ENCODE data around the gene DAGLA. TPM values are rescaled to one million over a fixed set of nuclear protein-coding genes. Genes with fewer than 3 reads are reported as not detected.

The DAGLA gene
- total and polyA plus RNA-seq, 2 donors (not counting 3 experiments of a cell fraction or from before 2014, with no cell fraction given), result 2.5 to 4.7 TPM

- Histone ChIP-seq H3K79me2 (ENCODE audit: control insufficient read depth, insufficient read depth, low read length) (no peaks in the 10 kb centered on the region), H3K9me1 (replicated peaks; ENCODE audit: control insufficient read depth, extremely low read depth, insufficient read depth, low read length) (no peaks in the 10 kb centered on the region), H3K36me3 (ENCODE audit: control insufficient read depth in 2 of 2, extremely low read depth in 1 of 2, insufficient read depth in 2 of 2, low read length in 2 of 2) (no peaks in the 10 kb centered on the region), H4K20me1 (replicated peaks; ENCODE audit: control insufficient read depth, extremely low read depth, insufficient read depth, low read length) (no peaks in the 10 kb centered on the region), H2AFZ (ENCODE audit: low read depth, low read length) (no peak overlapping the region), H3K27me3 (ENCODE audit: control insufficient read depth in 2 of 2, insufficient read depth in 2 of 2, low read length in 2 of 2) (no peaks in the 10 kb centered on the region), H3K27ac (ENCODE audit: insufficient read depth, low read depth, low read length) (no peak overlapping the region), H3K9ac (replicated peaks; ENCODE audit: extremely low read depth, insufficient read depth, low read length) (no peak overlapping the region), H3K4me1 (ENCODE audit: control insufficient read depth, extremely low read depth, insufficient read depth, low read length) (no peaks in the 10 kb centered on the region), H3K4me2 (ENCODE audit: insufficient read depth, low read length) (no peak overlapping the region), H3K9me3 (replicated peaks; ENCODE audit: control insufficient read depth, insufficient read depth, low read length) (no peaks in the 10 kb centered on the region), H3K4me3 (replicated peaks in 1 of 3; ENCODE audit: insufficient read depth in 1 of 3, low read depth in 1 of 3, low read length in 3 of 3) (no peak overlapping the region)
- intact Hi-C loops (cut with micrococcal nuclease) (no loop called here), dilution Hi-C loops (cut with MboI; ENCODE audit: extremely low pct_ligation_motif_present, low sequenced_read_pairs) (no loop called here)
- TF ChIP-seq POLR2A (IDR thresholded peaks at IDR 0.05; ENCODE audit: low read depth, low read length) (no peak), GATA2 (IDR thresholded peaks at IDR 0.05; ENCODE audit: insufficient read depth, insufficient read length, low read depth, low read length) (no peak)
- no peak for DNase-seq (ENCODE audit: low read depth, low spot score)
- ChIA-PET POLR2A (no interaction called here), CTCF (interaction anchor here (0.6 to 2.7 kb wide), 5 partner anchors 9 to 24 kb away, joined by 3 to 12 read pairs (median 3); no protein-coding TSS in a partner anchor)
- no TSS peak for BruUV-seq (replicated peaks)
- no peak for FAIRE-seq
Observed at GRCh38 chr11:61709572-61709971, 29.4 kb downstream of the DAGLA start.

- Histone ChIP-seq H3K27me3 (ENCODE audit: control insufficient read depth in 2 of 2, insufficient read depth in 2 of 2, low read length in 2 of 2) (no peaks in the 10 kb centered on the region), H3K27ac (ENCODE audit: insufficient read depth, low read depth, low read length) (no peak overlapping the region), H2AFZ (ENCODE audit: low read depth, low read length) (no peak overlapping the region), H3K4me3 (replicated peaks in 1 of 3; ENCODE audit: insufficient read depth in 1 of 3, low read depth in 1 of 3, low read length in 3 of 3) (no peak overlapping the region), H3K9me1 (replicated peaks; ENCODE audit: control insufficient read depth, extremely low read depth, insufficient read depth, low read length) (no peaks in the 10 kb centered on the region), H3K4me2 (ENCODE audit: insufficient read depth, low read length) (no peak overlapping the region), H3K9me3 (replicated peaks; ENCODE audit: control insufficient read depth, insufficient read depth, low read length) (no peaks in the 10 kb centered on the region), H3K36me3 (ENCODE audit: control insufficient read depth in 2 of 2, extremely low read depth in 1 of 2, insufficient read depth in 2 of 2, low read length in 2 of 2) (no peaks in the 10 kb centered on the region), H3K4me1 (ENCODE audit: control insufficient read depth, extremely low read depth, insufficient read depth, low read length) (no peaks in the 10 kb centered on the region), H3K79me2 (ENCODE audit: control insufficient read depth, insufficient read depth, low read length) (no peaks in the 10 kb centered on the region), H3K9ac (replicated peaks; ENCODE audit: extremely low read depth, insufficient read depth, low read length) (no peak overlapping the region), H4K20me1 (replicated peaks; ENCODE audit: control insufficient read depth, extremely low read depth, insufficient read depth, low read length) (no peaks in the 10 kb centered on the region)
- intact Hi-C loops (cut with micrococcal nuclease), result no loop called here
- no peak for DNase-seq (ENCODE audit: low read depth, low spot score)
- ChIA-PET POLR2A (no interaction called here), CTCF (interaction anchor here (0.6 to 2.7 kb wide), 5 partner anchors 9 to 24 kb away, joined by 3 to 12 read pairs (median 3); no protein-coding TSS in a partner anchor)
- no peak for TF ChIP-seq CTCF (IDR thresholded peaks at IDR 0.05; ENCODE audit: extremely low read depth in 1 of 2, insufficient read depth in 1 of 2, low read depth in 1 of 2, low read length in 2 of 2)
- BruUV-seq (replicated peaks), result no TSS peak
- dilution Hi-C loops (cut with MboI; ENCODE audit: extremely low pct_ligation_motif_present, low sequenced_read_pairs), result no loop called here
- FAIRE-seq, result no peak
Observed at GRCh38 chr11:61710019-61710418, 29.8 kb downstream of the DAGLA start.

All from endothelial cell of umbilical vein (primary cell).